Thyroid gland (tissue), 4 donors: ENCODE measurements around the gene IKZF1. TPM values are rescaled to one million over a fixed set of nuclear protein-coding genes. Genes with fewer than 3 reads are reported as not detected.

Experiments
- DNase-seq, 2 donors: peaks; one replicate each; pipeline ENCODE4 v3.0.0-alpha.2; 2019
- H3K27ac ChIP-seq, 3 donors: fragments of 200-600 bp; sonication (generic); 1 replicate in 2 of 3; 2 replicates in 1 of 3; pipeline ENCODE4 v1.5.1; 2016 to 2019; ENCODE audit warnings: mild to moderate bottlenecking in 1 of 3, moderate library complexity in 1 of 3
- H3K27me3 ChIP-seq: fragments of 200-600 bp; sonication (generic); one replicate; pipeline ENCODE4 v1.5.1; 2019
- H3K36me3 ChIP-seq, 2 donors: fragments of 200-600 bp; sonication (generic); one replicate each; pipeline ENCODE4 v1.5.1; 2016 to 2019
- H3K4me1 ChIP-seq, 2 donors: fragments of 200-600 bp; sonication (generic); one replicate each; pipeline ENCODE4 v1.5.1; 2017 to 2019
- H3K4me3 ChIP-seq, 3 donors: fragments of 200-600 bp; sonication (generic); replicated peaks in 1 of 3; 1 replicate in 2 of 3; 2 replicates in 1 of 3; pipeline ENCODE4 v1.5.1; 2016; ENCODE audit warnings: mild to moderate bottlenecking in 1 of 3
- H3K9me3 ChIP-seq: fragments of 200-600 bp; sonication (generic); one replicate; pipeline ENCODE4 v1.5.1; 2017
- POLR2A ChIP-seq, 2 donors: fragments of 450-650 bp; IDR thresholded peaks; one replicate each; pipeline ENCODE4 v1.6.1; 2017; ENCODE audit warnings: antibody characterized with exemption in 2 of 2, mild to moderate bottlenecking in 2 of 2, moderate library complexity in 1 of 2
- WGBS, 2 donors: methylation state at CpG; one replicate each; pipeline ENCODE4 v1.1.5; 2017; 5-methylcytosine and 5-hydroxymethylcytosine counted together
- intact Hi-C: fragments of 100-400 bp; cut with DNase I; formaldehyde crosslinking; loops from one replicate; pipeline ENCODE4 v1.15.1; 2023
- total RNA-seq, 4 donors: library from RNA; depleted of rRNA; stranded (reverse); fragments of >200 nt; gene quantifications; one replicate each; pipeline ENCODE4 v1.2.3, GENCODE V29; 2016
- TF ChIP-seq, protein P1 (sequence below), 6 experiments: fragments of 200-600 bp in 3 of 6; fragments of 450-650 bp in 3 of 6; sonication (generic) in 3 of 6; IDR thresholded peaks; one replicate each; pipeline ENCODE4 v1.5.1; 2016 to 2019; ENCODE audit warnings: antibody characterized with exemption in 6 of 6, mild to moderate bottlenecking in 2 of 6, inconsistent platforms in 1 of 6, moderate library complexity in 1 of 6

IKZF1 gene
- total RNA-seq, 4 donors from 2014 or later = 8.9 to 10.5 (median 9.6) TPM

DNA sequence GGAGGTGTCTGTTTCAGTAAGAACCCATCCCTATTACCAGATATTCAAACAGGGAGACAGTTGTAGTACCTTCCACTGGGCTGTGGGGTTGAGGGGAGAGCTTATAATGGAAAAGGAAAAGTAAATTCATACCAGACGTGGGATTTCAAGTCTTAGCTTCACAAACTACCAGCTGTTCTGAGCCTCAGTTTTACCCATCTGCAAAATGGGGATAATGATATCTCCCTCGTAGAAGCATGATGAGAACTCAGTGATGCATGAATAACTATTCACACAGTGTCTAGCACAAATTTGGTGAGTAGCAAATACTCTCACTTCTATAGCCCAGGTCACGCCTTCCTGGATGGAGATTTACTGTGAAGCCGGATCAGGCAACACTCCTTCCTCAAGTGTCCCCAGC is 29.1 kb upstream of the IKZF1 start:
- no peaks in the 10 kb centered on the region for H3K27me3 ChIP-seq
- intact Hi-C loops = no loop called here
- DNase-seq = no peak
- no peak overlapping the region for H3K27ac ChIP-seq
- no peaks in the 10 kb centered on the region for H3K9me3 ChIP-seq
- no peaks in the 10 kb centered on the region for H3K36me3 ChIP-seq
- TF ChIP-seq, protein P1, sequence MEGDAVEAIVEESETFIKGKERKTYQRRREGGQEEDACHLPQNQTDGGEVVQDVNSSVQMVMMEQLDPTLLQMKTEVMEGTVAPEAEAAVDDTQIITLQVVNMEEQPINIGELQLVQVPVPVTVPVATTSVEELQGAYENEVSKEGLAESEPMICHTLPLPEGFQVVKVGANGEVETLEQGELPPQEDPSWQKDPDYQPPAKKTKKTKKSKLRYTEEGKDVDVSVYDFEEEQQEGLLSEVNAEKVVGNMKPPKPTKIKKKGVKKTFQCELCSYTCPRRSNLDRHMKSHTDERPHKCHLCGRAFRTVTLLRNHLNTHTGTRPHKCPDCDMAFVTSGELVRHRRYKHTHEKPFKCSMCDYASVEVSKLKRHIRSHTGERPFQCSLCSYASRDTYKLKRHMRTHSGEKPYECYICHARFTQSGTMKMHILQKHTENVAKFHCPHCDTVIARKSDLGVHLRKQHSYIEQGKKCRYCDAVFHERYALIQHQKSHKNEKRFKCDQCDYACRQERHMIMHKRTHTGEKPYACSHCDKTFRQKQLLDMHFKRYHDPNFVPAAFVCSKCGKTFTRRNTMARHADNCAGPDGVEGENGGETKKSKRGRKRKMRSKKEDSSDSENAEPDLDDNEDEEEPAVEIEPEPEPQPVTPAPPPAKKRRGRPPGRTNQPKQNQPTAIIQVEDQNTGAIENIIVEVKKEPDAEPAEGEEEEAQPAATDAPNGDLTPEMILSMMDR (IDR thresholded peaks at IDR 0.05) = no peak
- WGBS, 2 donors = 82 to 84% methylated on average over 4 of the region's 4 CpGs
- no peaks in the 10 kb centered on the region for H3K4me1 ChIP-seq
- no peak overlapping the region for H3K4me3 ChIP-seq

DNA sequence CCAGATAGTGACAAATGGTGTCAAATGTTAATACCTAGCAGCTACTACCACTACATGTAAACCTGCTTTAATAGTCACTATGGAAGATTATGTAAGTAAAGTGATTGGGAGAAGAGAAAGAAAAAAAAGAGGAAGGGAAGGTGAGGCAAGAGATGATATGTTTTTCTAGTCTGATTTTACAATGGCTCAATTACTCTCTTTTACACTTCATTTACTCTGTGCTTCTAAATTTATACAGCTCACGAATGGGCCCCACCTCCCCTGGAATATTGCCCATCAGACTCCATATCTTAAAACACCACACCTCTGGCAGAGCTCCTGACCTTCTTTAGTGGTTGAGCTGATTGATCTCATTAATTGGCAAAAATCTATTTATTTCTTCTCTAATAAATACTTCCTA is 28.0 kb upstream of the IKZF1 start:
- intact Hi-C loops = no loop called here

DNA sequence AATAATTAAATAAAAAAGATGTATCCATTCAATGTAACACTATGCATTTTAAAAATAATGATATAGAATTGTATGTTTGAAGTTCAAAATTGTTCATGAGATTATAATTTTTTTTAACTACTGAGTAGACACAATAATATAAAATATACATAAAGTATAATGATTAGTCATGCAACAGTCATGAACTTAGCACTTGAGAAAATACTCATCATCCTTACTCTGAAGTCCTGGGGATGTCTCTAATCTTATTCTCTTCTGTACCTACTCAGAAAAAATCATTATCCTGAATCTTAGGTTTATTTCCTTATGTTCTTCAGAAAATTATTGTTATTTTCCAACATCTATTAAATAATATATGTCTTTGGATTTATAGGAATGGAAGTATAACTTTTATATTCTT is 26.4 kb upstream of the IKZF1 start:
- Histone ChIP-seq H3K9me3 (no peaks in the 10 kb centered on the region), H3K4me1 (no peaks in the 10 kb centered on the region), H3K27ac (no peak overlapping the region), H3K4me3 (no peak overlapping the region), H3K36me3 (no peaks in the 10 kb centered on the region), H3K27me3 (no peaks in the 10 kb centered on the region)
- TF ChIP-seq, protein P1 (IDR thresholded peaks at IDR 0.05) = no peak
- no peak for TF ChIP-seq POLR2A (IDR thresholded peaks at IDR 0.05)
- DNase-seq = no peak
- intact Hi-C loops = no loop called here

More for the DNA sequence above, 28.0 kb upstream of the IKZF1 start:
- 10 to 20% methylated on average over 1 of the region's 1 CpG for WGBS, 2 donors
- Histone ChIP-seq H3K36me3 (no peaks in the 10 kb centered on the region), H3K27ac (no peak overlapping the region), H3K4me3 (no peak overlapping the region), H3K27me3 (no peaks in the 10 kb centered on the region), H3K4me1 (no peaks in the 10 kb centered on the region), H3K9me3 (no peaks in the 10 kb centered on the region)
- DNase-seq = no peak
- TF ChIP-seq, protein P1 (IDR thresholded peaks at IDR 0.05) = no peak
- no peak for TF ChIP-seq POLR2A (IDR thresholded peaks at IDR 0.05)

DNA sequence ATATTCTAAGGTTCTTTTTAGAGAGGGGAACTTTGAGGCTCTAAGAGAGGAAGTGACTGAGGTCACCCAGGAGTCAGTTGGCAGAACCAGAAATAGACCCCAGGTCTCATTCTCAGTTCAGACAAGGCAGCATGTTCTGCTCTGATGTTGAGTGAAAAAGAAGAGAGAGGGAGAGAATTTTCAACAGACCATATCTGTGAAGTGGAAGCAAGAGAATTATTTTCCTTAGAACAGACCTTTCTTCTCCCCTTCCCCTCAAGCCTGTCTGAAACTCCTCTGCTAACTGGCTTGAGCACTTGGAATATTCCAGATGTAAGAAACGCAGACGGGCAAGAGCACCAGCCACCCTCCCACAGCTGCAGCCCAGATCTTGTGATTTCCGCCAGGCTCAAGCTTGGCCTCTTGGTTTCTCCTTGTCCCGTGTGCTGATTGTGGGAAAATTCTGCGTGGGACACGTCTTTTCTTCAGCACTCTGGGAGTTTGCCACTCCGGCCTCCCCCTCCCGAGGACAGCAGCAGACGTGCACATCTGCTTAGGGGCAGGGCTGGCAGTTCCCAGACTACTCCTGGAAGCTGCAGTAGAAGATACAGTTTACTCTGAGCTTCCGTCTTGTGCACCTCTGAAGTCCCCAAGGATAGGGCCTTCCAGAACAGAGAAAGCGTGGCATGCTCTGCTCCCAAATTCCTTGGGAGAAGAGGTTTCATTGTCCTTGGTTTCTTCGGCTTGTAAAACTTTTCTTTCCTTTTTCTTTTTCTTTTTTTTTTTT is 22.7 kb upstream of the IKZF1 start:
- no peaks in the 10 kb centered on the region for H3K27me3 ChIP-seq
- H3K9me3 ChIP-seq = no peaks in the 10 kb centered on the region
- 80 to 83% methylated on average over 10 to 12 of the region's 12 CpGs for WGBS, 2 donors
- no peak for DNase-seq
- H3K27ac ChIP-seq = no peak overlapping the region
- intact Hi-C loops = no loop called here
- no peak overlapping the region for H3K4me3 ChIP-seq
- no peaks in the 10 kb centered on the region for H3K4me1 ChIP-seq
- no peak for TF ChIP-seq POLR2A (IDR thresholded peaks at IDR 0.05)
- TF ChIP-seq, protein P1 (IDR thresholded peaks at IDR 0.05) = no peak
- no peaks in the 10 kb centered on the region for H3K36me3 ChIP-seq

DNA sequence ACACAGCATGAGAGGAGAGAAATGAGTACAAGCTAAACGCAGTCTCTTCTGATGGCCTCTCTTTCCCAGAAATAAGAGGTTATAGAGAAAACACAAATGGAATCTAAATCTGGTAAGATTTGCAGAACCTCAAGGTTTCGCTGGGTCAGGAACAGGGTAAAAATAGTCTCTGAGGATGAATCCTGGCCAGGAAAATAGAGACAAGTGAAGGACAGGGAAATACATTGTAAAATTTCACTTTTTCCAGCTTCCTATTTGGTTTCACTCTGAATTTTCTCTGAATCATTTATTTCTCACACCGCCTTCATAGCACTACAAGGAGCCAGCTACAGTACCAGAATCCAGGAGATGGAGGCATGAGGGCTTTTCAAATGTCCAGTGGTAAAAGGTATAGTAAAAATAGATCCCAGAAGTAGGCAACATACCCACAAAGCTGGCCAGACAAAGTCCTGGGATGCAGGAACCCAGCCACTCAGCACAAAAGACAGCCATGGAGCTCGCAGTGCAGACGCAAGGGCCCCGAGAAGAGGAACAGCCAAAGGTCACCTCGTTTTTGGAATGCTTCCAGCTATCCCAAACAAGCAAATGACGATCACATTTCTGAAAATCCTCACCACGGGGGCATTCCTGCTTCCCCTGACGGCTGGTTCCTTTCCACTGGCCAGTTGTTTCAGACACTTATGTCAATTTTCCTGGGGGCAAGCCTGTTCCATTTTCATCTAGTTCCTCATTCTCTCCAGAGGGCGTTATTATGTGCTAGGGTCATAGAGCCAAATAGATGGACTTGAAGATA is 21.5 kb upstream of the IKZF1 start:
- DNase-seq = no peak

More for the DNA sequence above, 21.5 kb upstream of the IKZF1 start:
- H3K9me3 ChIP-seq = no peaks in the 10 kb centered on the region
- intact Hi-C loops = no loop called here
- TF ChIP-seq, protein P1 (IDR thresholded peaks at IDR 0.05) = no peak
- TF ChIP-seq POLR2A (IDR thresholded peaks at IDR 0.05) = no peak
- no peak overlapping the region for H3K27ac ChIP-seq
- 56 to 63% methylated on average over 11 of the region's 11 CpGs for WGBS, 2 donors
- no peaks in the 10 kb centered on the region for H3K4me1 ChIP-seq
- H3K4me3 ChIP-seq = no peak overlapping the region
- H3K36me3 ChIP-seq = no peaks in the 10 kb centered on the region
- H3K27me3 ChIP-seq = no peaks in the 10 kb centered on the region
